ENCODE measurements around the gene RRN3. TPM values are rescaled to one million over a fixed set of nuclear protein-coding genes. Genes with fewer than 3 reads are reported as not detected.

RRN3 gene
- total RNA-seq, 1 experiment from 2014 or later, result 57.7 TPM

DNA sequence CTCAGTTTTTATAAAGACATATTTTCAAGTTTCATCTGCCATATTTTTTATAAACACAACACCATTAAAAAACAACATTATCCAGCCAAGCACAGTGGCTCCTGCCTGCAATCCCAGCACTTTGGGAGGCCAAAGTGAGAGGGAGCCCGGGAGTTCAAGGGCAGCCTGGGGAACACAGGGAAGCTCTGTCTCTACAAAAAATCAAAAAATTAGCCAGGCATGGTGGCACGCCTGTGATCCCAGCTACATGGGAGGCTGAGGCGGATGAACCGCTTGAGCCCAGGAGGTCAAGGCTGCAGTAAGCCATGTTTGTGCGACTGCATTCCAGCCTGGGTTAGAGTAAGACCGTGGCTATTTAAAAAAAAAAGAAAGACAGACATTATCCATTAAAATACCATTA, 21.0 kb downstream of the RRN3 start:
- no peaks in the 10 kb centered on the region for H4K20me1 ChIP-seq (ENCODE audit: insufficient read depth)
- ChIA-PET POLR2A (no interaction called here), CTCF (interaction anchor here (0.8 to 1.2 kb wide), 3 partner anchors 10 to 21 kb away, joined by 3 read pairs; partner anchors contain the start of gene RRN3), RAD21 (ENCODE audit: low non-redundant PET in 1 of 2, low total read pairs in 2 of 2, uncharacterized antibody in 2 of 2, unreplicated experiment in 2 of 2) (no interaction called here)
- H3K4me2 ChIP-seq (ENCODE audit: low read length), result no peak overlapping the region
- TF ChIP-seq ZNF274 (IDR thresholded peaks at IDR 0.05; ENCODE audit: low read depth, low read length) (no peak), ELF1 (IDR thresholded peaks at IDR 0.05; ENCODE audit: borderline replicate concordance, low read depth) (no peak), SP1 (IDR thresholded peaks at IDR 0.05; ENCODE audit: low read depth) (no peak), SIN3A (IDR thresholded peaks at IDR 0.05; ENCODE audit: low read depth) (no peak), CEBPB (IDR thresholded peaks at IDR 0.05; ENCODE audit: low read depth) (no peak), EZH2 (IDR thresholded peaks at IDR 0.05) (no peak), SRF (IDR thresholded peaks at IDR 0.05; ENCODE audit: low read depth) (no peak), TCF7L2 (IDR thresholded peaks at IDR 0.05; ENCODE audit: borderline replicate concordance, extremely low read depth, insufficient read depth, insufficient read length) (no peak), EGR1 (IDR thresholded peaks at IDR 0.05; ENCODE audit: low read depth) (no peak), CBX3 (IDR thresholded peaks at IDR 0.05; ENCODE audit: low read depth) (no peak)
- TF ChIP-seq, protein P1, sequence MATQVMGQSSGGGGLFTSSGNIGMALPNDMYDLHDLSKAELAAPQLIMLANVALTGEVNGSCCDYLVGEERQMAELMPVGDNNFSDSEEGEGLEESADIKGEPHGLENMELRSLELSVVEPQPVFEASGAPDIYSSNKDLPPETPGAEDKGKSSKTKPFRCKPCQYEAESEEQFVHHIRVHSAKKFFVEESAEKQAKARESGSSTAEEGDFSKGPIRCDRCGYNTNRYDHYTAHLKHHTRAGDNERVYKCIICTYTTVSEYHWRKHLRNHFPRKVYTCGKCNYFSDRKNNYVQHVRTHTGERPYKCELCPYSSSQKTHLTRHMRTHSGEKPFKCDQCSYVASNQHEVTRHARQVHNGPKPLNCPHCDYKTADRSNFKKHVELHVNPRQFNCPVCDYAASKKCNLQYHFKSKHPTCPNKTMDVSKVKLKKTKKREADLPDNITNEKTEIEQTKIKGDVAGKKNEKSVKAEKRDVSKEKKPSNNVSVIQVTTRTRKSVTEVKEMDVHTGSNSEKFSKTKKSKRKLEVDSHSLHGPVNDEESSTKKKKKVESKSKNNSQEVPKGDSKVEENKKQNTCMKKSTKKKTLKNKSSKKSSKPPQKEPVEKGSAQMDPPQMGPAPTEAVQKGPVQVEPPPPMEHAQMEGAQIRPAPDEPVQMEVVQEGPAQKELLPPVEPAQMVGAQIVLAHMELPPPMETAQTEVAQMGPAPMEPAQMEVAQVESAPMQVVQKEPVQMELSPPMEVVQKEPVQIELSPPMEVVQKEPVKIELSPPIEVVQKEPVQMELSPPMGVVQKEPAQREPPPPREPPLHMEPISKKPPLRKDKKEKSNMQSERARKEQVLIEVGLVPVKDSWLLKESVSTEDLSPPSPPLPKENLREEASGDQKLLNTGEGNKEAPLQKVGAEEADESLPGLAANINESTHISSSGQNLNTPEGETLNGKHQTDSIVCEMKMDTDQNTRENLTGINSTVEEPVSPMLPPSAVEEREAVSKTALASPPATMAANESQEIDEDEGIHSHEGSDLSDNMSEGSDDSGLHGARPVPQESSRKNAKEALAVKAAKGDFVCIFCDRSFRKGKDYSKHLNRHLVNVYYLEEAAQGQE (IDR thresholded peaks at IDR 0.05; ENCODE audit: low read depth), result no peak
- TF ChIP-seq, protein P2, sequence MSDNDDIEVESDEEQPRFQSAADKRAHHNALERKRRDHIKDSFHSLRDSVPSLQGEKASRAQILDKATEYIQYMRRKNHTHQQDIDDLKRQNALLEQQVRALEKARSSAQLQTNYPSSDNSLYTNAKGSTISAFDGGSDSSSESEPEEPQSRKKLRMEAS (IDR thresholded peaks at IDR 0.05), result no peak
- TF ChIP-seq, protein P3, sequence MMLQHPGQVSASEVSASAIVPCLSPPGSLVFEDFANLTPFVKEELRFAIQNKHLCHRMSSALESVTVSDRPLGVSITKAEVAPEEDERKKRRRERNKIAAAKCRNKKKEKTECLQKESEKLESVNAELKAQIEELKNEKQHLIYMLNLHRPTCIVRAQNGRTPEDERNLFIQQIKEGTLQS (IDR thresholded peaks at IDR 0.05), result no peak
- ATAC-seq, result no peak
- no peak overlapping the region for H3K4me3 ChIP-seq (replicated peaks in 1 of 2; ENCODE audit: low read depth in 1 of 2, low read length in 2 of 2)
- H3K9ac ChIP-seq (ENCODE audit: low read length), result no peak overlapping the region
- H3K27me3 ChIP-seq (ENCODE audit: insufficient read depth, low read length), result no peaks in the 10 kb centered on the region
- H3K36me3 ChIP-seq (ENCODE audit: control insufficient read depth in 1 of 2, insufficient read depth in 2 of 2, low read length in 2 of 2), result peaks cover 31 to 38% of the 10 kb centered on the region in 2 experiments
- no peak overlapping the region for H2AFZ ChIP-seq (ENCODE audit: low read depth, low read length, poor library complexity, severe bottlenecking)
- H3K4me1 ChIP-seq (ENCODE audit: control insufficient read depth in 1 of 2, insufficient read depth in 2 of 2, low read length in 2 of 2), result no peaks in the 10 kb centered on the region
- DNase-seq (ENCODE audit: low read depth, low spot score), result no peak
- intact Hi-C loops (cut with micrococcal nuclease), result no loop called here
- no TSS peak for BruUV-seq (replicated peaks)
- H3K27ac ChIP-seq (ENCODE audit: low read depth, low read length), result no peak overlapping the region
- H3K9me3 ChIP-seq (ENCODE audit: control insufficient read depth in 1 of 2, insufficient read depth in 1 of 2, low read depth in 1 of 2, low read length in 2 of 2), result no peaks in the 10 kb centered on the region
- 0 out of 2 replicates have a peak, but pooled peaks cover 4% of the 10 kb centered on the region for H3K79me2 ChIP-seq (ENCODE audit: insufficient read depth, low read length)
- H3K9me2 ChIP-seq (ENCODE audit: insufficient read depth), result no peaks in the 10 kb centered on the region

All from HCT116 (cell line).